HEK293 (cell line): ENCODE measurements around the gene TENT4A.
A peak's percentile ranks its signal among the peaks of the same experiment; 100 is the strongest.

ENCODE experiments used
- CTCF ChIA-PET: fragments of 350-600 bp; formaldehyde crosslinking; extraction: SDS; loops from one replicate; lab custom pipeline; 2021; ENCODE audit warnings: antibody characterized with exemption; lab: Yijun Ruan, JAX
- POLR2A ChIA-PET: fragments of 300-600 bp; formaldehyde crosslinking; extraction: SDS; loops from one replicate; lab custom pipeline; 2020; ENCODE audit warnings: antibody characterized with exemption, inconsistent platforms; lab: Yijun Ruan, JAX
- H3K27ac ChIP-seq: fragments of 200-500 bp; sonication (Bioruptor generic); 2 replicates; pipeline ENCODE4 v1.5.1; 2014; ENCODE audit warnings: low read depth, low read length, control low read depth, inconsistent platforms; ENCODE audit errors: extremely low read depth
- H3K36me3 ChIP-seq, 2 experiments: fragments of 200-500 bp in 1 of 2; sonication (Bioruptor generic) in 1 of 2; 1 replicate in 1 of 2; 2 replicates in 1 of 2; pipeline ENCODE4 v1.5.1; 2014 to 2017; ENCODE audit warnings: inconsistent platforms in 2 of 2, low read length in 2 of 2; ENCODE audit not compliant: control insufficient read depth in 2 of 2, insufficient read depth in 1 of 2
- H3K4me1 ChIP-seq: fragments of 200-500 bp; sonication (Bioruptor generic); 2 replicates; pipeline ENCODE4 v1.5.1; 2014; ENCODE audit warnings: mild to moderate bottlenecking, low read length, inconsistent platforms; ENCODE audit not compliant: control insufficient read depth, insufficient read depth
- H3K4me3 ChIP-seq: 2 replicates; pipeline ENCODE4 v1.5.1; 2011; ENCODE audit warnings: low read depth, mild to moderate bottlenecking, control low read depth, low read length, moderate library complexity
- H3K9me3 ChIP-seq: fragments of 200-500 bp; sonication (Bioruptor generic); 2 replicates; pipeline ENCODE4 v1.5.1; 2014; ENCODE audit warnings: low read depth, low read length, inconsistent platforms; ENCODE audit not compliant: control insufficient read depth, insufficient read depth
- CTCF ChIP-seq: fragments of 450-650 bp; formaldehyde crosslinking; IDR thresholded peaks from 2 replicates; pipeline ENCODE4 v1.5.1; 2016; ENCODE audit warnings: missing biosample characterization, missing genetic modification characterization
- GLIS1 ChIP-seq: fragments of 450-650 bp; formaldehyde crosslinking; IDR thresholded peaks from 2 replicates; pipeline ENCODE4 v1.5.1; 2016; ENCODE audit warnings: missing biosample characterization, missing genetic modification characterization
- GLIS2 ChIP-seq: fragments of 450-650 bp; formaldehyde crosslinking; IDR thresholded peaks from 2 replicates; pipeline ENCODE4 v1.5.1; 2016; ENCODE audit warnings: missing biosample characterization, missing genetic modification characterization
- PATZ1 ChIP-seq: fragments of 450-650 bp; formaldehyde crosslinking; IDR thresholded peaks from 2 replicates; pipeline ENCODE4 v1.5.1; 2016; ENCODE audit warnings: missing biosample characterization, missing genetic modification characterization
- YY1 ChIP-seq: fragments of 450-650 bp; formaldehyde crosslinking; IDR thresholded peaks from 2 replicates; pipeline ENCODE4 v1.5.1; 2018; ENCODE audit warnings: missing biosample characterization, missing genetic modification characterization
- ZBTB44 ChIP-seq: fragments of 450-650 bp; IDR thresholded peaks from 2 replicates; pipeline ENCODE4 v1.5.1; 2018; ENCODE audit warnings: missing biosample characterization, mild to moderate bottlenecking, missing genetic modification characterization
- ZEB2 ChIP-seq: fragments of 450-650 bp; formaldehyde crosslinking; IDR thresholded peaks from 2 replicates; pipeline ENCODE4 v1.5.1; 2016; ENCODE audit warnings: missing biosample characterization, missing genetic modification characterization
- ZIC2 ChIP-seq: fragments of 450-650 bp; formaldehyde crosslinking; IDR thresholded peaks from 2 replicates; pipeline ENCODE4 v1.5.1; 2016; ENCODE audit warnings: missing biosample characterization, missing genetic modification characterization
- ZNF2 ChIP-seq: fragments of 450-650 bp; formaldehyde crosslinking; IDR thresholded peaks from 2 replicates; pipeline ENCODE4 v1.5.1; 2016; ENCODE audit warnings: missing biosample characterization, missing genetic modification characterization
- ZNF449 ChIP-seq: fragments of 450-650 bp; formaldehyde crosslinking; IDR thresholded peaks from 2 replicates; pipeline ENCODE4 v1.5.1; 2017; ENCODE audit warnings: missing biosample characterization, mild to moderate bottlenecking, missing genetic modification characterization, moderate library complexity
- ZNF48 ChIP-seq: fragments of 450-650 bp; formaldehyde crosslinking; IDR thresholded peaks from 2 replicates; pipeline ENCODE4 v1.5.1; 2016; ENCODE audit warnings: missing biosample characterization, missing genetic modification characterization
- ZNF548 ChIP-seq: fragments of 450-650 bp; formaldehyde crosslinking; IDR thresholded peaks from 2 replicates; pipeline ENCODE4 v1.5.1; 2016; ENCODE audit warnings: missing biosample characterization, missing genetic modification characterization
- ZNF596 ChIP-seq: fragments of 450-650 bp; IDR thresholded peaks from 2 replicates; pipeline ENCODE4 v1.5.0; 2018; ENCODE audit warnings: missing biosample characterization, mild to moderate bottlenecking, missing genetic modification characterization, moderate library complexity
- ZNF654 ChIP-seq: fragments of 450-650 bp; formaldehyde crosslinking; IDR thresholded peaks from 2 replicates; pipeline ENCODE4 v1.5.1; 2016; ENCODE audit warnings: low read depth, missing biosample characterization, missing genetic modification characterization
- TF ChIP-seq, protein P1 (sequence below): fragments of 450-650 bp; formaldehyde crosslinking; IDR thresholded peaks from 2 replicates; pipeline ENCODE4 v1.5.1; 2016; ENCODE audit warnings: missing biosample characterization, missing genetic modification characterization
- TF ChIP-seq, protein P2 (sequence below): fragments of 450-650 bp; formaldehyde crosslinking; IDR thresholded peaks from 2 replicates; pipeline ENCODE4 v1.5.1; 2016; ENCODE audit warnings: missing biosample characterization, missing genetic modification characterization
- TF ChIP-seq, protein P3 (sequence below): fragments of 450-650 bp; formaldehyde crosslinking; IDR thresholded peaks from 2 replicates; pipeline ENCODE4 v1.5.1; 2017; ENCODE audit warnings: missing biosample characterization, missing genetic modification characterization
- TF ChIP-seq, protein P4 (sequence below): fragments of 450-650 bp; formaldehyde crosslinking; IDR thresholded peaks from 2 replicates; pipeline ENCODE4 v1.5.1; 2016; ENCODE audit warnings: missing biosample characterization, missing genetic modification characterization

TENT4A gene

DNA sequence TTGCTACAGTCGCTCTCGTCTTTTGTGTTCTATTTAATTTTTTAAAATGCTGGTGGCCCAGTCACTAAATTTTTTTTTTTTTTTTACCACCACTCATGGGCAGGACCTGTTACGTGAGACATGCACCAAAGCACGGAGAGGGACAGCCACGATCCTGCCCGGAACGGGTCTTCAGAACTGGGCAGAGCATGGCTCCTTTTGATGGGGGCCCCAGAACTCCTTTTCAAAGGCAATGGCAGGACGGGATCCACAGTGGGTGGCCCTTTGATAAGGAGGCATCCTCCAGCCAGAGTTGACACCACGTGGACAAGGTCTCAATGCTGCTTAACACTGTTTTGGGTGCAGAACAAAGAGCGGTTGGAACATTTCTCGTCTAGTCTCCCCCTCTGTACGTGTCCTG is 50.0 kb downstream of the TENT4A start (continued):
- TF ChIP-seq, protein P1, sequence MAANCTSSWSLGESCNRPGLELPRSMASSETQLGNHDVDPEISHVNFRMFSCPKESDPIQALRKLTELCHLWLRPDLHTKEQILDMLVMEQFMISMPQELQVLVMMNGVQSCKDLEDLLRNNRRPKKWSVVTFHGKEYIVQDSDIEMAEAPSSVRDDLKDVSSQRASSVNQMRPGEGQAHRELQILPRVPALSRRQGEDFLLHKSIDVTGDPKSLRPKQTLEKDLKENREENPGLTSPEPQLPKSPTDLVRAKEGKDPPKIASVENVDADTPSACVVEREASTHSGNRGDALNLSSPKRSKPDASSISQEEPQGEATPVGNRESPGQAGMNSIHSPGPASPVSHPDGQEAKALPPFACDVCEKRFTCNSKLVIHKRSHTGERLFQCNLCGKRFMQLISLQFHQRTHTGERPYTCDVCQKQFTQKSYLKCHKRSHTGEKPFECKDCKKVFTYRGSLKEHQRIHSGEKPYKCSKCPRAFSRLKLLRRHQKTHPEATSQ (tag by site-specific recombination), result no peak
- TF ChIP-seq ZNF2, result no peak
- no peak for TF ChIP-seq ZNF48
- no peak for TF ChIP-seq ZEB2 (tag by site-specific recombination)
- no peak for TF ChIP-seq ZNF449 (tag by site-specific recombination)

DNA sequence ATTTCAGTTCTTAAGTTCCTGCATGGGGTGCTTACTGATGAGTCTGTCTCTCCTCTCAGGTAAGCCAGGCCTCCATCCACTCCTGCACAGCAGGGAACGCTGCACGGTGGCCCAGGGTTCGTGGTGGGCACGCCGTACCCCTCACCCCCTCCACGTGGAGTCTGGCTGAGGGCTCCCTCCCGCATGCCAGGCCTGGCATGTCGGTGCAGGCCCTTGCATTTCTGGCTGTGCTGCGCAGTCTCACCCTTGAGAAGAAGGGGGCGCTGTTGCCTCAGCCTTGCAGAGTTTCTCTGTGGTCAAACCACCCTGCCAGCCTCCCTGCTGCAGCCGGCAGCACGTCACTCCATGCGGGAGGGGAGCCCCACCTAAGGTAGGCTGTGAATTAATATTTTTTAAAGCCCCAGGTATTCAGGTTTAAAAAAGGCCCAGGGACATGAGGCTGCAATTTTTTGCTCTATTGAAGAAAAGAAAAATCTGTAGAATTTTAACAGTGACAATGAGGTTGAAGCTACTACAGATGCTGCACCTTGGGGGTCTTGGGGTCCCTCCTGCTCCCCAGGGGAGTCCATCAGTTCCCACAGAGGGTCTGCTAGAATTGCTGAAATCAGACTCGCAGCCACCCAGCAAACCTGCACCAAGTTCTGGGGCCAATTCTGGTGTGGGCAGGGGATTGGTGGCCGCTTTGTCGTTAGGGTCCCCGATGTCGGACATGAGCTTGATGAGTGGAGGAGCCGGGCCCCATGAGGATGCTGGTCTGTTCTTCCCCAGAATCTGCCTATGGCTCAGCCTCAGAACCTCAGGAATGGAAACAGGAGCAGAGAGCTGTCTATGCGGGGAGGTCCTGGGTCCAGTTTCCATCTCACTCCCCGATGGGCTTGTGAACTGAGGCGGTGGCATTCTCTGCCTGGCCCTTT is 52.6 kb downstream of the TENT4A start:
- Histone ChIP-seq H3K4me3 (no peak overlapping the region), H3K4me1 (no peaks in the 10 kb centered on the region), H3K27ac (no peak overlapping the region), H3K36me3 (peaks cover 0 to 3% of the 10 kb centered on the region in 2 experiments; a peak in 2 of 3 replicates), H3K9me3 (no peaks in the 10 kb centered on the region)
- POLR2A ChIA-PET, result interaction anchor here (0.6 kb wide), 1 partner anchor 1125 kb away, joined by 3 read pairs; no protein-coding TSS in a partner anchor
- CTCF ChIA-PET, result interaction anchor here (0.6 to 3.7 kb wide), 24 partner anchors 8 to 1091 kb away, joined by 3 to 39 read pairs (median 4); partner anchors contain the start of gene CFAP90
- TF ChIP-seq CTCF (tag by site-specific recombination) (peak; percentile 88), GLIS2 (tag by site-specific recombination) (peak; percentile 52; the same call in 1 of the 2 replicates), ZNF548 (tag by site-specific recombination) (no peak), ZNF654 (tag by site-specific recombination) (peak; percentile 84), ZNF596 (tag by site-specific recombination) (no peak), ZBTB44 (tag by site-specific recombination) (peak; percentile 78), ZNF2 (peak; percentile 99), ZIC2 (tag by site-specific recombination) (peak; percentile 84), PATZ1 (no peak), GLIS1 (peak; percentile 67), YY1 (tag by site-specific recombination) (0 out of 2 replicates have a peak, but pooled peaks have one; percentile 27)
- TF ChIP-seq, protein P2, sequence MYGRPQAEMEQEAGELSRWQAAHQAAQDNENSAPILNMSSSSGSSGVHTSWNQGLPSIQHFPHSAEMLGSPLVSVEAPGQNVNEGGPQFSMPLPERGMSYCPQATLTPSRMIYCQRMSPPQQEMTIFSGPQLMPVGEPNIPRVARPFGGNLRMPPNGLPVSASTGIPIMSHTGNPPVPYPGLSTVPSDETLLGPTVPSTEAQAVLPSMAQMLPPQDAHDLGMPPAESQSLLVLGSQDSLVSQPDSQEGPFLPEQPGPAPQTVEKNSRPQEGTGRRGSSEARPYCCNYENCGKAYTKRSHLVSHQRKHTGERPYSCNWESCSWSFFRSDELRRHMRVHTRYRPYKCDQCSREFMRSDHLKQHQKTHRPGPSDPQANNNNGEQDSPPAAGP (tag by site-specific recombination), result peak; percentile 80
- TF ChIP-seq, protein P3, sequence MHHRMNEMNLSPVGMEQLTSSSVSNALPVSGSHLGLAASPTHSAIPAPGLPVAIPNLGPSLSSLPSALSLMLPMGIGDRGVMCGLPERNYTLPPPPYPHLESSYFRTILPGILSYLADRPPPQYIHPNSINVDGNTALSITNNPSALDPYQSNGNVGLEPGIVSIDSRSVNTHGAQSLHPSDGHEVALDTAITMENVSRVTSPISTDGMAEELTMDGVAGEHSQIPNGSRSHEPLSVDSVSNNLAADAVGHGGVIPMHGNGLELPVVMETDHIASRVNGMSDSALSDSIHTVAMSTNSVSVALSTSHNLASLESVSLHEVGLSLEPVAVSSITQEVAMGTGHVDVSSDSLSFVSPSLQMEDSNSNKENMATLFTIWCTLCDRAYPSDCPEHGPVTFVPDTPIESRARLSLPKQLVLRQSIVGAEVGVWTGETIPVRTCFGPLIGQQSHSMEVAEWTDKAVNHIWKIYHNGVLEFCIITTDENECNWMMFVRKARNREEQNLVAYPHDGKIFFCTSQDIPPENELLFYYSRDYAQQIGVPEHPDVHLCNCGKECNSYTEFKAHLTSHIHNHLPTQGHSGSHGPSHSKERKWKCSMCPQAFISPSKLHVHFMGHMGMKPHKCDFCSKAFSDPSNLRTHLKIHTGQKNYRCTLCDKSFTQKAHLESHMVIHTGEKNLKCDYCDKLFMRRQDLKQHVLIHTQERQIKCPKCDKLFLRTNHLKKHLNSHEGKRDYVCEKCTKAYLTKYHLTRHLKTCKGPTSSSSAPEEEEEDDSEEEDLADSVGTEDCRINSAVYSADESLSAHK, result no peak
- TF ChIP-seq, protein P4, sequence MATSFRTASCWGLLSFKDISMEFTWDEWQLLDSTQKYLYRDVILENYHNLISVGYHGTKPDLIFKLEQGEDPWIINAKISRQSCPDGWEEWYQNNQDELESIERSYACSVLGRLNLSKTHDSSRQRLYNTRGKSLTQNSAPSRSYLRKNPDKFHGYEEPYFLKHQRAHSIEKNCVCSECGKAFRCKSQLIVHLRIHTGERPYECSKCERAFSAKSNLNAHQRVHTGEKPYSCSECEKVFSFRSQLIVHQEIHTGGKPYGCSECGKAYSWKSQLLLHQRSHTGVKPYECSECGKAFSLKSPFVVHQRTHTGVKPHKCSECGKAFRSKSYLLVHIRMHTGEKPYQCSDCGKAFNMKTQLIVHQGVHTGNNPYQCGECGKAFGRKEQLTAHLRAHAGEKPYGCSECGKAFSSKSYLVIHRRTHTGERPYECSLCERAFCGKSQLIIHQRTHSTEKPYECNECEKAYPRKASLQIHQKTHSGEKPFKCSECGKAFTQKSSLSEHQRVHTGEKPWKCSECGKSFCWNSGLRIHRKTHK, result no peak
